ENCODE data around the gene PSEN2.

Gene PSEN2

DNA sequence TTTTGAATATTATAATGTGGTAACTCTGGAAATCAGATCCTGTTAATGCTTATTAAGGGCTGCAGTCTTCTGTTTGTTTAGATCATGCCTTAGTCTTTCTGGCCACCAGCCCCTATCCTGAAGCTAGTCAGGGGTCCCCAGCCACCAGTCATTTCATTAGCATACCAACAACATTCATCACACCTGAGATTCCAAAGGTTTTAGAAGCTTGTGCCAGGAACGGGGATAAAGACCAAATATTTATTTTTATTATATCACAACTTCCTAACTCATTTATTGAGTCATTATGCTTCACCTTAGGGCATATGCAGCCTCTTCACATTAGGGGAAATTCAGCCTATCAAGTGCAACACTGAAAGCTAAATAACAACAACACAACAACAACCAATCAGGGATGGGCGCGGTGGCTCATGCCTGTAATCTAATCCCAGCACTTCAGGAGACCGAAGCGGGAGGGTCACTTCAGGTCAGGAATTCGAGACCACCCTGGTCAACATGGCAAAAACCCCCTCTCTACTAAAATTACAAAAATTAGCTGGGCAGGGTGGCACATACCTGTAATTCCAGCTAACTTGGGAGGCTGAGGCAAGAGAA is 2.9 kb upstream of the PSEN2 start:
- no peak for DNase-seq

DNA sequence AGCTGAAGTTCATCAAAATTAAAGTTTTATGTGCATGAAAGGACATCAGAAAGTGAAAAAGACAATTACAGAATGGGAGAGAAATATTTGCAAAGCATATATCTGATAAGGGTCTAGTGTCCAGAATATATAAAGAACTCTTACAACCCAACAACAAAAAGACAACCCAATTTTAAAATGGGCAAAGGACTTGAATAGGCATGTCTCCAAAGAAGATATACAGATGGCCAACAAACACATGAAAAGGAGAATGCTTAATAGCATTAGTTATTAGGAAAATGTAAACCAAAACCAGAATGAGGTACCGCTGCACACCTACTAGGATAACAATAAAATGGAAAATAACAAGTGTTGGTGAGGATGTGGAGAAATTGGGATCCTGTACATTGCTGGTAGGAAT is 1.7 kb upstream of the PSEN2 start:
- DNase-seq = no peak

DNA sequence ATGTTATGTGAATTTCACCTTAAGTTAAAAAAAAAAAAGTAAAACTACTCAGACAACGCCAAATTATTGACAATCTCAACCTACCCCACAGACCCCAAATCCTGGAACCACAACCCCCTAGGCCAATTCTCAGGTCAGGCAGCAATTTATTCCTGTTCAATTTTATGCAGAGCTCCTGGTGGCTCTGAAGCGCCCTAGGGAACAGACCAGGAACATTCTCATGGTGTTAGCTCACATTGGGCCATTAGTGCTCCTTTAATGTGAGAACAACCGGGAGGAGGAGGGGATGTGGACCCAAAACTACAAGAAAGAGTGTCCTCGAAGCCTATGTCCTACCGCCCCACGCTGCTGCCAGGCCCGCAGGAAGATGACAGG is 403 bp upstream of the PSEN2 start:
- no peak for DNase-seq

DNA sequence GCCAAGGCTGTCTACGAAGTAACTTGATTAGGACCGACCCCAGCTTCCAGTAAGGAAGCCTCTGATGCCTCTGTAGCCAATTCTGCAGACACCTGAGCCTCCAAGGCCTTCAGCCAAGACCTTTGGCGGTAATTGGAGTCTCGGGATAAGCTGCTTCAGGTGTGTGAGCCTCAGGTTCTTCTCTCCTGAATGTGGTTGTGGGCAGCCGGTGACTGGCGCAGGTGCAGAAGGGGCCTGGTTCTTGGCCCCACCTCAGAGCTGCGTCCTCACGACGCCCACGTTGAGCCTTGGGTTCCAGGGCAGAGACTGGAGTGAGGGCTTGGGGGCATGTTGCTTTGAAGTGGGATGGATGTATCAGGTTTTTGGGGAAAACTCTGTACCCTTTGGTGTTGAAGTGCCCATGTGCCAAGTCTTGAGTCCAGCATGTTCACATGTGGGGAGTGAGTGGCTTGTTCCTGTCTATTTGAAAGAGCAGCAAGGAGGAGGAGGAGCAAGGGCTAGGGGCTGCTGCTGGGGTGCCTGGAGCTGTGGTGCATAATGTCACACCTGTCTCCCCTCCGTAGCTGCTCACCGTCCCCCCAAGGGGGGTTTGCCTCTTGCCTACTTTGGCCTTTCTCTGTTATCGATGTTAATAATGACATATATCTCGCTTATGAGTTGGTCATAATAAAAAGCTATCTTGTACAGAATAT is 1.4 kb downstream of the PSEN2 start:
- DNase-seq = no peak

DNA sequence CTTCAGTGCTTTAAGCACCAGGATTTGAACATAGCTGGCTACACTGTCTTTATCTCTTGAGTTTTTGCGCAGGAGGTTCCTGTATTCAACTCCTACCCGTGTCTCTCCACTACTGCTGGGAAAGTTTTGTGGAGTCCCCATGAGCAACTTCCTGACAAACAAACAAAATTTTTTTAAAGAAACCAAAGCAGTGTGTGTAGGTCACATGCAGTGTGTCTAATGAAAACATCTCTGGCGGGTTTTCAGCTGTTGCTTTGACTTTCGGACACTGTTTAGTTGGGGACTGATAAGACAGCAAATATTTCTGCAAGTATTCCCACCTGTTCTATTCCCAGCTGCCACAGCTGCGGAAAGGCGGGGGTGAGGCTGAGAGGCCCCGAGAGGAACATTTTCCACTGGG is 2.0 kb downstream of the PSEN2 start:
- DNase-seq = no peak

DNA sequence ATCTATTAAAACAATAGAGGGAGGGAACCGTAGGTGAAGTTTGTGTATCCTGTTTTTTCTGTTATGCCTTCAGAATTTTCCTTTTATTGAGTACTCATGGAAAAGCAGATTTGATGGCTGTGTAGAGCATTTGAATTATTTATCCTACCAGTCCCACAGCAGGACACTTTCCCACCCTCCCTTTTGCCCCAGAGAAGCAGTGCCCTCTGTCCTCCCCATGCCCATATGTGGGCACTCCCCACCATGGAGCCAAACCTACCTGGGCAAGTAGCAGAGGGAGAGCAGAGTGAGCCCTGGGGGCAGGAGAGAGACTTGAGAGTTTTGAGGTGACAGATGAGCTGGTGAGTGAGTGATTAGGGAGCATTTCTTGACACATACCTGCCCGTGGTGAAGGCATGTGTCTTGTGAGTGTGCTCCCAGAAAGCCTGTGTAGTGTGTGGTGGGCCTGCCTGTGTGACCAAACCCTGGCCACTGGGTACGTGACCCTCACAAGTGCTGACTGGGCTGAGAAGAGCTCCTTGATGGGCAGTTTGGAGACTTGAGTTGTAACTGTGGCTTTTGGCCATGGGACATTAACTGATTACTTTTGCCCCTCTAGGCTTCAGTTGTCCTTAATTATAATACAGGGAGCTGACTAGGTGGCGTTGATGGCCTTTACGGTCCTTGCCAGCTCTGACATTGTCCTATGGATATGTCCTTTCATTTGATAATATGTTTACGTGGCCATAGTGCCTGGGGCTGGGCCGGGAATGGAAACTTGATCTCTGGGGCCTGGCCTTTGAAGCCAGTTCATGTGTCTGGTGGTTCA is 3.6 kb downstream of the PSEN2 start:
- DNase-seq = no peak

DNA sequence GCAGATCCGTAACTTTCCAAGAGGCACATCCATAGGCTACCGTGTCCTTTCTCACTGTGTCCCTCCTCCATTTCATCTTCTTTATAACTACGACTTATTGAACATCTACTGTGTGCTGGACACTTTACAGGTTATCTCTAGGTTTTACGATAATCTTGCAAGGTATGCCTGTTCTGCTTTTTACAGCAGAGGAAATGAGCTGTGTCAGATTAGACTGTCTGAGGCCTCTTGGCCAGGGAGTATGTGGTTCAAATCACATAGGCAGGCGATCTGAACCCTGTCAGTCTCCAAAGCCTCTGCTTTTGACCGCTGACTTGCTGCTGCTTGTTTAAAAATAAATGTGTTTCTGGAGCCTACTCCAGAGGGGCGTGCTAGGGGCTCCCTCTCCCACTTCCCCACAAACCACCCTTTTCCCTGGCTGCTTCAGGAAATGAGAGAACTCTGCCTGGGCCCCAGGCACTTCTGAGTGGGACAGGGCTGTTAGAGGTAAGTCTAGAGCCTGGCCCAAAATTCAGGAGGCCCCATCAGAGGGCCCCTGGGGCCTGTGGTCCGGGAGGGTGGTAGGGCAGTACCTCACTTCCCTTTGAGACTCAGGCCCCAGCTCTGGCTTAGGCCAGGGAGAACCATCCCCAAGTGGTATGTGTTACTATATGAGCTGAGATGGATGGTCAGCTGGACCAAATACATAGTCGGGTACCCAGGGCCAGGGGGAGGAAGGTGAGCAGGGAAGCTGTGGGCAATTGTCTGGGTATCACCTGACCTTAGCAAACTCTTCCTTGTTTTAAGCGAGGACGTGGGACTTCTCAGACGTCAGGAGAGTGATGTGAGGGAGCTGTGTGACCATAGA is 4.4 kb downstream of the PSEN2 start:
- no peak for DNase-seq

DNA sequence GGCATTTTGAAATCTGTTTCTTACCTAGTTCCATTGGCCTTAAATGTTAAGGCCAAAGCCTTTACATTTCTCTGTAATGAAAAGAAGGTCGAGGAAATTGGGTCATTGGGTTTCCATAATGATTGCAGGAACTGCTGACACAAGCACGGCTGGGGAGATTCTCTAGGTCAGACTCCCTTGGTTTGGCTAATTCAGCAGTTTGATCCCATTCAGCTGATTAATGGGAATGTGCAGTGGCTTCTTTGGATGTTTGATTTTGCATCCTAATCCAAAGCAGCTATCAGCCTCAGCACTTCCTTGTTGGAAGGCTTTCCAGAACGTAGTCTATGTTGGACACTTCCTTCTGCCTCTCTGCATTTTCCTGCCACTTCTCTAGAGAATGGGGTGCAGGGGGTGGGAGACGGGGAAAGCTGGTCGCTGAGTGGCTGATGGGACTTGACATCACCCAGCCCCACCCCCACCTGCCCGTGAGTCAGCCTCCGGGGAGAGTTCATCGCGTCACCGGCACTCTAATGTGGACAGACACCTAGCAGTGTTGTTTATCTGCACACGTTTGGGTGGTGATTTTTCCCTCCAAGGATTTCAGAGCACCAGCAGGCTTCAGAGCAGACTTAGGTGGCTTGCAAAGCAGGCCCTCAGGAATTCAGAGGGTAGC is 5.4 kb downstream of the PSEN2 start:
- no peak for DNase-seq

DNA sequence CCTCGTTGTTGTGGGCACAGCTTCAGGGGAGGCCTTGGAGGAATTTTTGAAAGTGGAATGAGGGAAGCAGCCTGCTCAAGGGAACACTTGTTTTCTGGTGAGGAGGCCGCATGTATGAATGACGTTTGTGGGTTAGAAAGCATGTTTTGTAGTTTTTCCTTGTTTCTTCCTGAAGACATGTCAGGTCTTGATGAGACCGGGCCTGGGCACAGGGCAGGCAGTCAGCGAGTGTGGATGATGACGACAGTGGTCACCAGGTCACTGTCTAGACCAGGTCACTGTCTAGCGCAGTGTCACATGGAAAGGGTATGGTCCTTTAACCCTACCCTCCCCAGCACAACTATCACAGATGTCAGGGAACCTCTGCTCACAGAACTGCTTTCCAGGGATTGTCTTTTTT is 7.3 kb downstream of the PSEN2 start:
- no peak for DNase-seq

DNA sequence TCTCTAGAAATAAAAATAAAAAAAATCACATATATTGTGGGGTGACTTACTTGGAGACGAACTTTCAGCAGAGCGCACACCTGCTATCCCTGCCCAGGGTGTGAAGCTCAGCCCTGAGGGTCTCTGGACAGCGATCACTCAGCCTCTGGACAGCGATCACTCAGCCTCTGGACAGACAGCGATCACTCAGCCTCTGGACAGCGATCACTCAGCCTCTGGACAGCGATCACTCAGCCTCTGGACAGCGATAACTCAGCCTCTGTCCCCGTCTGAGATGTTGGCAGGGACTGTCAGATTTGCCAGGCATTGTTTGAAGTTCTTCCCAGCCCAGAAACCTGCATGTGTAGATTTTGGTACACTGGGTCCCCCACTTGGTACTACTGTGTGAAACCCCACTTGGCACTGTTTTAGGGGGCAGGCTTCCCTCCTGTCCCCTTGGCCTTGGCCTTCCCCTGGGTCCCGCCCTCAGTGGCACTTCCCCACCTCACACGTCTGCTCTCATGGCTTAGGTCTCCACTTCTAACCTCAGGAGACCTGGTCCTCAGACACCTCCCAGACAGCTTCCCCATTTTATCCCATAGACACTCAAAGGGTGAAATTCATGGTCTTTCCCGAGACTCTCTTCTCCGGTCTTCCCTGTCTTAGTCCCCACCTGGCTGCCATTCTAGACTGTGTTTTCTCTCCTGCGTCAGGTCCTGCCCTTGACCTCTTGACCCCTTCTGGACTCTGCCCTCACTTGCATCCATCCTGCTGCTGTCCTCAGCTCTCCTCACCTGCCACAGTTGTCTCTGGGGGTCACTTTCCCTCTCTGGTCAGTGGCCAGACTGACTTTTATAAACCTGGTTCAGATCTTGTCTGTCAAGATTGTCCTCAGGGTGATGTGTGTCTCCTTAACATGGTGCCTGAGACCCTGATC is 10.2 kb downstream of the PSEN2 start:
- DNase-seq = no peak

DNA sequence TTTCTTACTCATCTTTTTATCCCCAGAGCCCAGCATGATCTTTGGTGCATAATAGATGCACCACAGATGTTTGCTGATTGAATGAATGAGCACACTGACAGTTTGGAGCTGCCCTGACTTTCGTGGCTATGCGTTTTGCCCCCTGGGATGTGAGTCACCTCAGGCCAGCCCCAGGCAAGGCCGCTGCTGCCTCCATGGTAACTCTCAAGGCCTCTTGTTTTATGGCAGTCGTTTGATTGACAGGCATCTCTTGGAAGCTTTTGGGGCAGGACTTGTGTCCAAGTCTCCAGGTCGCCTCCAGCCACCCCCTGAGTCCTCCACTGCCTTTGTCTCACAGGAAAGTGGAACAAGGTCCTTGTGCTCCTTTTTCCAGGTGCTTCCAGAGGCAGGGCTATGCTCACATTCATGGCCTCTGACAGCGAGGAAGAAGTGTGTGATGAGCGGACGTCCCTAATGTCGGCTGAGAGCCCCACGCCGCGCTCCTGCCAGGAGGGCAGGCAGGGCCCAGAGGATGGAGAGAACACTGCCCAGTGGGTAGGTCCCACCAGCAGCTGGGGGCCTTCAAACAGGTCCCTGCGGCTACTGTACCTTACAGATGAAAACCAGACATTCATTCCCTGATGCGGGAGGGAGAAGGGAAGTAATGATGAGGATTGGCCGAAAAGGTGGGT is 11.2 kb downstream of the PSEN2 start:
- DNase-seq = no peak

DNA sequence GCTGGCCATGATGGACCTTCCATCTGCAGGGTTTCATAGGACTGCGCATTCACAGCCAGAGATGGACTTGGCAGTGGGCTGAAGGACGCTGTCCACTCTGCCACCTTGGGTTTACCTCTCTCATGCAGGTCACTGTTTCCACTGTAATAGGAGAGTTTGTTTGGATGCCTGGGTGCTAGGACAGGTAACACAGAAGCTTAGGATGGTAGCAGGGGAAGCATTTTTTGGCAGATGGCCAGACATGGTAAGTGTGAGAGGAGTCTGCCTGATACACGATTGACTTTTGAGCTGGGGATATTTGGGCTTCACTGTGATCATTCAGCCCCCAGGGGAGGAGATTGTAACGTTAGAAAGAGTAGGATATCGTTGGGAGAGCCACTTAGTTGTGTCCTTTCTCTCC is 11.8 kb downstream of the PSEN2 start:
- no peak for DNase-seq

DNA sequence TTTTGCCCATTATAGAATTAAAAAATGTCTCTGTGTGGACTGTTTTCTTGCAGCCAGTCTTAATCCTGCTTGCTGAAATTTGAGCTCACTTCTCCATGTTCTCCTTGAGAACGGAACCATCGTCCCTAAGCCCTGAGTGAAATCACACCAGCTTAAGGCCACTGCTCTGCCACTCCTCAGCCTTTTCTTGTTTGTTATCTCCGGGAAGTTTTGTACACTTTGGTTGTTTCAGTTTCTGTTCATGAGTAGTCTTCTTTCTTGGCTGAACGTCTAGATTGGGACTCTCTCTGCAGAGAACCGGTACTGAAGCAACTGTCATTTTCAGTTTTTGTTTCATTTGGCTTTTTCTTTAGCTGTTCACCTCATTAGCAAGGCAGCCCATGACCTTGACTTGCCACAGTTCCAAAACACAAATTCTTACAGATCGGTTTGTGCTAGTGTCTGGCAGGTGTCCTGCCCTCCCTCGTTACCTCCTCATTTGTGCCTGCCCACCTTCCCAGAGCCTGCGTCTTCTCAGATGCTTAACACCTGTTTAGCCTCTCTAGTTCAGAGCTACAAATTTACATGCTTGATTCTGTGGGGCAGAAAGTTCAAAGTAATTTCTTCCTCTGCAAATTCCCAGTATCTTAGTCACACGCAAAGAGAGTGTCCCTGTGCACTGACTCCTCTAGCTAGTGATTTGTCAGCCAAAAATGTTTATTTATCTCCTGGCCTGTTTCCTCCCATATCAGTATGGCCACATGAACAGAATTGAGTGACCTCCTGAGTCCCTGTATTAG is 12.4 kb downstream of the PSEN2 start:
- no peak for DNase-seq

DNA sequence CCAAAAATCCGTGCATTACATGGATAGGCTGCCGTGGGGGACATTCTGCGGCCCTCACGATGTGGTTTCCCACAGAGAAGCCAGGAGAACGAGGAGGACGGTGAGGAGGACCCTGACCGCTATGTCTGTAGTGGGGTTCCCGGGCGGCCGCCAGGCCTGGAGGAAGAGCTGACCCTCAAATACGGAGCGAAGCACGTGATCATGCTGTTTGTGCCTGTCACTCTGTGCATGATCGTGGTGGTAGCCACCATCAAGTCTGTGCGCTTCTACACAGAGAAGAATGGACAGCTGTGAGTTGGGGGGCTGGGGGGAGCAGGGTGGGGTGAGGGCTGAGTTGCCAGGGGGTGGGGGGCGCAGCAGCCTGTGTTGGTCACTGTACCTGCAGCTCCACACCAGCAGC is 13.2 kb downstream of the PSEN2 start:
- DNase-seq = no peak

DNA sequence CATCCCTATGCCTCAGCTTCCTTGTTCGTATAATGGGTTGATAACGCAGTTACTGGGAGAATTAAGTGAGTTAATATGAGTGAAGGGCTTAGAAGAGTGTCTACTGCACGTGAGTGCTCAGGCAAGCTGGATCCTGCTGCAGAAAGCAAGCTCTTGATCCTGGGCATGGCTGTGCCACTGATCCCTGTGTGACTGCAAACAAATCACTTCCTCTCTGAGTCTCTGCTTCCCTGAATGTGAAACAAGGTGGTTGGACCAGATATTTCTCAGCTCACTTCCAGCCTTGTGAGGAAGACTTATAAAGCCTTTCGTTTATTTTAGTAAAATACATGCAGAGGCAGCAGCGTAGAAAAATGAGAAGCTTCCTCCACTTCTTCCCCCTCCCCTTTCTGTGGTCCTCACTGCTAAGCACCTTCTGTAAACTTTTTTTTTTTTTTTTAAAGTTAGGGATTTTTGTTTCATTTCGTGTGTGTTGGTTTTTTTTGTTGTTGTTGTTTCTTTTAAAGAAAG is 13.8 kb downstream of the PSEN2 start:
- DNase-seq = no peak

DNA sequence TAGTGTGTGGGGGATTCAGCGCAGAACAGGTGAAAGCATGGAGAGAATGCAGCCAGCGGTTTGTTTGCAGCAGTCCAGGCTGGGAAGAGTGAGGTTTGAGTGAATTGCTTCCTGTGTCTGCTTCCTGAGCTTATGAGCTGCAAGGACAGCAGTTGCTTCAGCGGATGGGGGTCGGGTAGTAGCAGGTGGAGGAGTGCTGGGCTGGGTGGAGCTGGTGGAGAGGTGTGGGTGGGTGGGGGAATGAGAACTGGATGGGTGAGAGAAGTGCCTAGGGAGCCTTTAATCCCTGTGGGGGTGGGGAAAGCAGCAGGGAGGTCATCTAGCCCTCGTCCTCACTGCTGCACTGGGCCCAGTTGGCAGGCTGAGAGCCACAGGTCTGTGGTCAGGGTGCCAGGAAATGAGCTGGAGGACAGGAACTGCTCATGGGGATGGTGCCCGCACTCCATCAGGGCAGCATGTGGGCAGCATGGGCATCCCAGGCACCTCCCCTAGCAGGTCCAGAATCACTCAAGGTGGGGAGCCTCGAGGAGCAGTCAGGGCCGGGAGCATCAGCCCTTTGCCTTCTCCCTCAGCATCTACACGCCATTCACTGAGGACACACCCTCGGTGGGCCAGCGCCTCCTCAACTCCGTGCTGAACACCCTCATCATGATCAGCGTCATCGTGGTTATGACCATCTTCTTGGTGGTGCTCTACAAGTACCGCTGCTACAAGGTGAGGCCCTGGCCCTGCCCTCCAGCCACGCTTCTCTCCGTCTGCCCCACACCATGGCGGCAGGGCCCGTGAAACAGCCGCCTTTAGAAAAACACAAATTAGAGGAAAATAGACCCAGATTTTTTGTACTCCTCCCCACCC is 14.8 kb downstream of the PSEN2 start:
- no peak for DNase-seq

DNA sequence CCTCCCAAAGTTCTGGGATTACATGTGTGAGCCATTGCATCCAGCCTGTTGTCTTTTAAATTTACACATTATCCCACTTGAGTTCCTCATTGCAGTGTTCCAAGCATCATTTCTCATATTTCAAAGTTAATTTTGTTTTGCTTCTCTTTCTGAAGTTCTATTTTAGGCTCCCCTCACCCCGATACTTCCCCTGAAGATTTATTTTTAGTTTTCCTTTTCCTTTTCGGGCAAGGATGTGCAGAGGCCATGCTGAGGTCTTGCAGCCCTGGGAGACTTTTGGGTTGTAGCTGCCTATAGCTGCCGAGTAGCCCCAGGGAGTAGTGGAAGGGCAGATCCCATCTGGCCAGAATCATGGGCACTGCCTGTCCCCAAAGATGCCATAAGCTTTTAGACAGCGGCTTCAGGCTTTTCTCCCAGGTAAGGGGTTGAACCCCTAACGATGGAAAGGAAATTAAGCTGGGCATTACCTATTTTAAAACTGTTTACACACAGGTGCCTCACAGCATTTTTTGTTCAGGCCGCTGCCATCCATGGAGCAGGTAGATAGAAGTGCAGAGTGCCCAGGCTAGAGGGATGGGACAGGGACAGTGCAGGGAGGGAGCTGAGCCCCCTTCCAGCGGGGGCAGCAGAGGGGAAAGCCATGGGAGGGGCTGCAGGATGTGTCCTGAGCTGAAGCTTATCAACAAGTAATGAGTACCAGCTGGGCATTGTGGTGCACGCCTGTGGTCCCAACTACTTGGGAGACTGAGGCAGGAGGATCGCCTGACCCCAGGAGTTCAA is 15.9 kb downstream of the PSEN2 start:
- DNase-seq = no peak

DNA sequence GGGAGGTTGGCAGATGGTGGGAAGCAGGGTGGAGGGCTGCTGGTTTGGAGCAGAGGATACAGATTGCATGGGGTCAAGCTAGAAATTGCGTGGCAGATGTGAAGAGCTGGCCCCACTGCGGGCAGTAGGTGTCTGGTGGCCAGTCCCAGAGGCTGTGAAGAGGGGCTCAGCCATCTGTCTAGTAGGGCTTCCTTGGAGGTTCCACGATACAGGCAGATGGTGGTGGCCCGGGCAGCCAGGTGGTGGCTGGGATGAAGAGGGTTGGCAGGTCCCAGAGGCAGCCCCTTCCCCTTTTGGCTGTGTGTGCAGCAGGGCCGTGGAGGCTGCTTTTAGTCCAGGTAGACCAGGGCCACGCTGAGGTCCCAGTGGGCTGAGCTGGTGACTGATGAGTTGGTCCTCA is 16.6 kb downstream of the PSEN2 start:
- DNase-seq = no peak
